Measurements from ENCODE around the gene CNTN4. TPM values are rescaled to one million over a fixed set of nuclear protein-coding genes. Genes with fewer than 3 reads are reported as not detected.

The CNTN4 gene
- total RNA-seq, 1 donor: under 0.01 TPM

DNA sequence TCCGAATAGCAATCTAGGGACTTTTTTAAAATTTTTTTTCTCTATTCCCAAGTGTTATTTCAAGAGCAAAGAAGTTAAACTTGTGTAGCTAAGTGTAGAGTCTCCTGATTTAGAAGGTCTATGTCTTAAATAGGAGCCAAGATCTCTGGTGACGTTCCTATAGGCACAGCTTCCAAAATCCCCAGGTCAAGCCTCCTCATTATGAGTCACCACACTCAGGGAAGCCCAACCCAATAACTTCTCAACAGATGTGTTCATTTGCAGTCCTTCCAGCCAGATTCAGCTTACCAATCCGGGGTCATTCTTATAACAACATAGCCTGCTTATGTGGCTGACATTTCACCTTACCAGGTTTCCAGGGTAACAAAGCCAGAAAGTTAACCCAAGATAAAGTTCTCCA lies 741.2 kb downstream of the CNTN4 start:
- no peak overlapping the region for H2AFZ ChIP-seq (ENCODE audit: low read length)
- H3K27ac ChIP-seq (ENCODE audit: low read depth, low read length): no peak overlapping the region
- DNase-seq (ENCODE audit: insufficient read length, low spot score, missing footprints): no peak
- TF ChIP-seq, protein P1, sequence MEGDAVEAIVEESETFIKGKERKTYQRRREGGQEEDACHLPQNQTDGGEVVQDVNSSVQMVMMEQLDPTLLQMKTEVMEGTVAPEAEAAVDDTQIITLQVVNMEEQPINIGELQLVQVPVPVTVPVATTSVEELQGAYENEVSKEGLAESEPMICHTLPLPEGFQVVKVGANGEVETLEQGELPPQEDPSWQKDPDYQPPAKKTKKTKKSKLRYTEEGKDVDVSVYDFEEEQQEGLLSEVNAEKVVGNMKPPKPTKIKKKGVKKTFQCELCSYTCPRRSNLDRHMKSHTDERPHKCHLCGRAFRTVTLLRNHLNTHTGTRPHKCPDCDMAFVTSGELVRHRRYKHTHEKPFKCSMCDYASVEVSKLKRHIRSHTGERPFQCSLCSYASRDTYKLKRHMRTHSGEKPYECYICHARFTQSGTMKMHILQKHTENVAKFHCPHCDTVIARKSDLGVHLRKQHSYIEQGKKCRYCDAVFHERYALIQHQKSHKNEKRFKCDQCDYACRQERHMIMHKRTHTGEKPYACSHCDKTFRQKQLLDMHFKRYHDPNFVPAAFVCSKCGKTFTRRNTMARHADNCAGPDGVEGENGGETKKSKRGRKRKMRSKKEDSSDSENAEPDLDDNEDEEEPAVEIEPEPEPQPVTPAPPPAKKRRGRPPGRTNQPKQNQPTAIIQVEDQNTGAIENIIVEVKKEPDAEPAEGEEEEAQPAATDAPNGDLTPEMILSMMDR (IDR thresholded peaks at IDR 0.05; ENCODE audit: extremely low read depth, low read depth, low read length): no peak
- H3K4me2 ChIP-seq (ENCODE audit: insufficient read depth, low read length): no peak overlapping the region
- peaks cover 3% of the 10 kb centered on the region for H3K9me3 ChIP-seq (ENCODE audit: low read depth, low read length)
- no peaks in the 10 kb centered on the region for H3K4me1 ChIP-seq (ENCODE audit: insufficient read depth, low read length)
- H3K79me2 ChIP-seq (ENCODE audit: insufficient read depth, low read length): no peaks in the 10 kb centered on the region
- H3K27me3 ChIP-seq (ENCODE audit: insufficient read depth, low read length): no peaks in the 10 kb centered on the region
- H3K4me3 ChIP-seq (ENCODE audit: insufficient read depth, low read length): no peak overlapping the region
- H4K20me1 ChIP-seq (ENCODE audit: insufficient read depth, low read length): no peaks in the 10 kb centered on the region
- no peaks in the 10 kb centered on the region for H3K36me3 ChIP-seq (ENCODE audit: insufficient read depth, low read length)

GRCh38 chr3:2847062-2847841 lies 748.6 kb downstream of the CNTN4 start:
- Histone ChIP-seq H3K79me2 (ENCODE audit: insufficient read depth, low read length) (no peaks in the 10 kb centered on the region), H3K27me3 (ENCODE audit: insufficient read depth, low read length) (no peaks in the 10 kb centered on the region), H3K4me1 (ENCODE audit: insufficient read depth, low read length) (no peaks in the 10 kb centered on the region), H3K9me3 (ENCODE audit: low read depth, low read length) (peaks cover 4% of the 10 kb centered on the region), H3K27ac (ENCODE audit: low read depth, low read length) (no peak overlapping the region), H2AFZ (ENCODE audit: low read length) (no peak overlapping the region), H3K36me3 (ENCODE audit: insufficient read depth, low read length) (no peaks in the 10 kb centered on the region), H3K4me2 (ENCODE audit: insufficient read depth, low read length) (no peak overlapping the region), H4K20me1 (ENCODE audit: insufficient read depth, low read length) (no peaks in the 10 kb centered on the region), H3K4me3 (ENCODE audit: insufficient read depth, low read length) (no peak overlapping the region)
- TF ChIP-seq, protein P1 (IDR thresholded peaks at IDR 0.05; ENCODE audit: extremely low read depth, low read depth, low read length): no peak
- no peak for DNase-seq (ENCODE audit: insufficient read length, low spot score, missing footprints)

GRCh38 chr3:2849092-2849491 lies 750.4 kb downstream of the CNTN4 start:
- Histone ChIP-seq H3K4me2 (ENCODE audit: insufficient read depth, low read length) (no peak overlapping the region), H3K79me2 (ENCODE audit: insufficient read depth, low read length) (no peaks in the 10 kb centered on the region), H4K20me1 (ENCODE audit: insufficient read depth, low read length) (no peaks in the 10 kb centered on the region), H3K4me1 (ENCODE audit: insufficient read depth, low read length) (no peaks in the 10 kb centered on the region), H2AFZ (ENCODE audit: low read length) (no peak overlapping the region), H3K36me3 (ENCODE audit: insufficient read depth, low read length) (no peaks in the 10 kb centered on the region), H3K27me3 (ENCODE audit: insufficient read depth, low read length) (no peaks in the 10 kb centered on the region), H3K9me3 (ENCODE audit: low read depth, low read length) (peaks cover 4% of the 10 kb centered on the region), H3K27ac (ENCODE audit: low read depth, low read length) (no peak overlapping the region), H3K4me3 (ENCODE audit: insufficient read depth, low read length) (no peak overlapping the region)
- no peak for DNase-seq (ENCODE audit: insufficient read length, low spot score, missing footprints)
- TF ChIP-seq, protein P1 (IDR thresholded peaks at IDR 0.05; ENCODE audit: extremely low read depth, low read depth, low read length): no peak

DNA sequence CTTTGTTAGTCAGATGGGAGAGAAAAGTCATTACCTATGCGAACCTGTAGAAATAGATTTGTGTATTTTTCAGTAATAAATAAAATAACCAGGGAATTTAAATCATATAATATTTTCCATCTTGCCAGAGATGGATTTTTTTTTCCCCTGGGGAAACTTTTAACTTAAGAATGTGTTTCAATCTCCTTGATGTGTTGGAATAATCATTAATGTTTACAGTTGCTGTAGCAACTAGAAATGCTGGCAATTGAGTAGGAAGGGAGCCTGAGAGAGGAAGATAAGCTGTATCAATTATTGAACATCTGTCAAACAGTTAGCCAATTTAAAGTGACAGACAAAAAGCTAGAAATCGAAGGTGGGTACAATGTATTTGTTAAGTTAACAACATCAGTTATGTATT lies 752.0 kb downstream of the CNTN4 start:
- H3K9me3 ChIP-seq (ENCODE audit: low read depth, low read length): peaks cover 4% of the 10 kb centered on the region
- no peaks in the 10 kb centered on the region for H4K20me1 ChIP-seq (ENCODE audit: insufficient read depth, low read length)
- TF ChIP-seq, protein P1 (IDR thresholded peaks at IDR 0.05; ENCODE audit: extremely low read depth, low read depth, low read length): no peak

More for the DNA sequence above, 752.0 kb downstream of the CNTN4 start:
- H3K36me3 ChIP-seq (ENCODE audit: insufficient read depth, low read length): no peaks in the 10 kb centered on the region
- DNase-seq (ENCODE audit: insufficient read length, low spot score, missing footprints): no peak
- no peak overlapping the region for H2AFZ ChIP-seq (ENCODE audit: low read length)
- no peaks in the 10 kb centered on the region for H3K4me1 ChIP-seq (ENCODE audit: insufficient read depth, low read length)
- H3K4me3 ChIP-seq (ENCODE audit: insufficient read depth, low read length): no peak overlapping the region
- no peaks in the 10 kb centered on the region for H3K27me3 ChIP-seq (ENCODE audit: insufficient read depth, low read length)
- H3K4me2 ChIP-seq (ENCODE audit: insufficient read depth, low read length): no peak overlapping the region
- H3K79me2 ChIP-seq (ENCODE audit: insufficient read depth, low read length): no peaks in the 10 kb centered on the region
- H3K27ac ChIP-seq (ENCODE audit: low read depth, low read length): no peak overlapping the region

Measured in osteoblast (primary cell).